ENCODE data around the gene FNDC5.

The FNDC5 gene

GRCh38 chr1:32868085-32868484 is 2.6 kb downstream of the FNDC5 start:
- no peak for TF ChIP-seq CTCF (conservative IDR thresholded peaks at IDR 0.05)
- H3K27ac ChIP-seq: no peak overlapping the region

GRCh38 chr1:32867671-32868070 is 3.0 kb downstream of the FNDC5 start:
- H3K27ac ChIP-seq: no peak overlapping the region
- no peak for TF ChIP-seq CTCF (conservative IDR thresholded peaks at IDR 0.05)

- TF ChIP-seq CTCF (conservative IDR thresholded peaks at IDR 0.05): no peak
- no peak overlapping the region for H3K27ac ChIP-seq
These were observed 3.6 kb downstream of the FNDC5 start for GRCh38 chr1:32867151-32867550.

GRCh38 chr1:32865639-32866405 is 4.9 kb downstream of the FNDC5 start:
- no peak overlapping the region for H3K27ac ChIP-seq
- TF ChIP-seq CTCF (conservative IDR thresholded peaks at IDR 0.05): no peak

GRCh38 chr1:32864375-32865019 is 6.2 kb downstream of the FNDC5 start:
- no peak for TF ChIP-seq CTCF (conservative IDR thresholded peaks at IDR 0.05)

GRCh38 chr1:32863881-32864245 is 6.8 kb downstream of the FNDC5 start:
- no peak overlapping the region for H3K27ac ChIP-seq
- no peak for TF ChIP-seq CTCF (conservative IDR thresholded peaks at IDR 0.05)

More at GRCh38 chr1:32864375-32865019, 6.2 kb downstream of the FNDC5 start:
- no peak overlapping the region for H3K27ac ChIP-seq

GRCh38 chr1:32863218-32863880 is 7.4 kb downstream of the FNDC5 start:
- no peak overlapping the region for H3K27ac ChIP-seq
- no peak for TF ChIP-seq CTCF (conservative IDR thresholded peaks at IDR 0.05)
